Measurements from ENCODE around the gene SPINK6.

Gene SPINK6, protein sequence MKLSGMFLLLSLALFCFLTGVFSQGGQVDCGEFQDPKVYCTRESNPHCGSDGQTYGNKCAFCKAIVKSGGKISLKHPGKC

DNA sequence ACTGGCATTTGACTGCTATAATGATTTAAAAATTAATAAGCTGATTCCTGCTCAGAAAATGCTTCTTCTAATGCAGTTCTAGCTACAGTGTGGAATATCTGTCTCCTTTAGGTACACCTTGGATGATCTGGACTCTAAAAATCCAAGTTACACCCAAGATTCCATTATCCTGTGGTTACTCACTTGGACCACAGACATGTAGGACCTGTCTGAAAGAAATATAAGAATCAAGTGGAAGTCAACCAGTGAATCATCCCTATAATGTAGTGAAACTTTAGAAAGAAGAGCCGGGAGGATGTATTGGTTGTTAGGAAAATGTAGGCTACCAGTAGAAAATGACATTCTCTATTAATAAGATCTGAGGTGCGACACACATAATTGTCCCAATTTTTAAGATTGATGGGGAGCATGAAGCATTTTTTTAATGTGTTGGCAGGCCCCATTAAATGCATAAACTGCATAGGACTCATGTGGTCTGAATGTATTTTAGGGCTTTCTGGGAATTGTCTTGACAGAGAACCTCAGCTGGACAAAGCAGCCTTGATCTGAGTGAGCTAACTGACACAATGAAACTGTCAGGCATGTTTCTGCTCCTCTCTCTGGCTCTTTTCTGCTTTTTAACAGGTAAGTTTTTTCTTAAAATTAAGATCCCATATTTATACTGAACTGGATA is at the start of gene SPINK6:
Gene SPINK6 (plus strand): TSS at position 512 of the 673 bp plus-strand sequence. CDS start 55 bp downstream, at position 567.
- no peaks in the 10 kb centered on the region for H3K27me3 ChIP-seq (ENCODE audit: control insufficient read depth in 2 of 2, insufficient read depth in 2 of 2, low read length in 2 of 2)
- no peaks in the 10 kb centered on the region for H3K9me3 ChIP-seq (ENCODE audit: control insufficient read depth in 2 of 2, low read length in 2 of 2)
- H3K4me1 ChIP-seq (ENCODE audit: control insufficient read depth in 2 of 2, insufficient read depth in 2 of 2, low read length in 2 of 2), result no peaks in the 10 kb centered on the region
- no peak within 1 kb of the TSS for H3K4me3 ChIP-seq (ENCODE audit: low read length in 2 of 2)
- no peaks in the 10 kb centered on the region for H3K36me3 ChIP-seq (ENCODE audit: control insufficient read depth in 2 of 2, insufficient read depth in 2 of 2, low read length in 2 of 2)
- no peak within 1 kb of the TSS for H3K27ac ChIP-seq (ENCODE audit: low read depth in 2 of 2, low read length in 2 of 2)
- H3K9ac ChIP-seq (ENCODE audit: low read depth in 1 of 2, low read length in 2 of 2), result no peak within 1 kb of the TSS

DNA sequence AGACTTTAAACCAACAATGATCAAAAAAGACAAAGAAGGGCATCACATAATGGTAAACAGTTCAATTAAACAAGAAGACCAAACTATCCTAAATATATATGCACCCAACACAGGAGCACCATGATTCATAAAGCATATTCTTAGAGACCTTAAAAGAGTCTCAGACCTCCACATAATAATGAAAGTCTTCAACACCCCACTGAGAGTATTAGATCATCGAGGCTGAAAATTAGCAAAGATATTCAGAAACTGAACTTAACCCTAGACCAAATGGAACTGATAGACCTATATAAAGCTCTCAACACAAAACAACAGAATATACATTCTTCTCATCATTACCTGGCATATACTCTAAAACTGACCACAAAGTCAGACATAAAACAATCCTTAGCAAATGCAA is 46.2 kb upstream of the SPINK6 start:
- Histone ChIP-seq H3K4me1 (ENCODE audit: control insufficient read depth in 2 of 2, insufficient read depth in 2 of 2, low read length in 2 of 2) (no peaks in the 10 kb centered on the region), H3K27ac (ENCODE audit: low read depth in 2 of 2, low read length in 2 of 2) (no peak overlapping the region), H3K9me3 (ENCODE audit: control insufficient read depth in 2 of 2, low read length in 2 of 2) (no peaks in the 10 kb centered on the region), H3K4me3 (ENCODE audit: low read length in 2 of 2) (no peak overlapping the region), H3K27me3 (ENCODE audit: control insufficient read depth in 2 of 2, insufficient read depth in 2 of 2, low read length in 2 of 2) (no peaks in the 10 kb centered on the region), H3K9ac (ENCODE audit: low read depth in 1 of 2, low read length in 2 of 2) (no peak overlapping the region), H3K36me3 (ENCODE audit: control insufficient read depth in 2 of 2, insufficient read depth in 2 of 2, low read length in 2 of 2) (no peaks in the 10 kb centered on the region)

DNA sequence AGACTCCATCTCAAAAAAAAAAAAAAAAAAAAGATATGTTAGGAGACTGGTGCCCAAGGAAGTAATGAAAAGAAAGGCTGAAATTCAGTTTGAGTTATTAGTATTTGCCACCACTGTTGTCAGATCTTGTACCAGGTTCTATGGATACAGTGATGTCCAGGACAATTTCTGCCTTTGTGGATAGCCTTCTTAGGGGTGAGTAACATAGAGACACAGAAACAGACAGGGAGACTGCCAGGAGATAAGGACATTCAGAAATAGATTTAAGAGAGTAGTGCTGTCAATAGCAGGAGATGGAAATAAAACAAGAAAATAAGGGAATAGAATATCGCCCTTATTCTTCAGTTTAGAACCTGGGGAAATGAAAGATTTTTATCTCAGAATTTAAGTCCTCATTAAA is 40.8 kb upstream of the SPINK6 start:
- no peaks in the 10 kb centered on the region for H3K27me3 ChIP-seq (ENCODE audit: control insufficient read depth in 2 of 2, insufficient read depth in 2 of 2, low read length in 2 of 2)
- H3K4me3 ChIP-seq (ENCODE audit: low read length in 2 of 2), result no peak overlapping the region
- no peaks in the 10 kb centered on the region for H3K36me3 ChIP-seq (ENCODE audit: control insufficient read depth in 2 of 2, insufficient read depth in 2 of 2, low read length in 2 of 2)
- H3K4me1 ChIP-seq (ENCODE audit: control insufficient read depth in 2 of 2, insufficient read depth in 2 of 2, low read length in 2 of 2), result no peaks in the 10 kb centered on the region
- H3K27ac ChIP-seq (ENCODE audit: low read depth in 2 of 2, low read length in 2 of 2), result no peak overlapping the region
- H3K9ac ChIP-seq (ENCODE audit: low read depth in 1 of 2, low read length in 2 of 2), result no peak overlapping the region
- H3K9me3 ChIP-seq (ENCODE audit: control insufficient read depth in 2 of 2, low read length in 2 of 2), result no peaks in the 10 kb centered on the region

DNA sequence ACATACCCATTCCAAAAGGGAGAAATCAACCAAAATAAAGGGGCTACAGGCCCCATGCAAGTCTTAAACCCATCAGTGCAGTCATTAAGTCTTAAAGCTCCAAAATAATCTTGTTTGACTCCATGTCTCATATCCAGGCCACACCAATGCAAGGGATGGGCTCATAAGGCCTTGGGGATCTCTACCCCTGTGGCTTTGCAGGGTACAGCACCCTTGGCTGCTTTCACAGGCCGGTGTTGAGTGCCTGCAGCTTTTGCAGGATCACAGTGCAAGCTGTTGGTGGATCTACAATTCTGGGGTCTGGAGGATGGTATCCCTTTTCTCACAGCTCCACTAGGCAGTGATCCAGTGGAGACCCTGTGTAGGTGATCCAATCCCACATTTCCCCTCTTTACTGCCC is 39.5 kb upstream of the SPINK6 start:
- H3K4me3 ChIP-seq (ENCODE audit: low read length in 2 of 2), result no peak overlapping the region
- H3K4me1 ChIP-seq (ENCODE audit: control insufficient read depth in 2 of 2, insufficient read depth in 2 of 2, low read length in 2 of 2), result no peaks in the 10 kb centered on the region
- H3K27ac ChIP-seq (ENCODE audit: low read depth in 2 of 2, low read length in 2 of 2), result no peak overlapping the region
- H3K9me3 ChIP-seq (ENCODE audit: control insufficient read depth in 2 of 2, low read length in 2 of 2), result no peaks in the 10 kb centered on the region
- no peaks in the 10 kb centered on the region for H3K36me3 ChIP-seq (ENCODE audit: control insufficient read depth in 2 of 2, insufficient read depth in 2 of 2, low read length in 2 of 2)
- H3K27me3 ChIP-seq (ENCODE audit: control insufficient read depth in 2 of 2, insufficient read depth in 2 of 2, low read length in 2 of 2), result no peaks in the 10 kb centered on the region
- no peak overlapping the region for H3K9ac ChIP-seq (ENCODE audit: low read depth in 1 of 2, low read length in 2 of 2)

DNA sequence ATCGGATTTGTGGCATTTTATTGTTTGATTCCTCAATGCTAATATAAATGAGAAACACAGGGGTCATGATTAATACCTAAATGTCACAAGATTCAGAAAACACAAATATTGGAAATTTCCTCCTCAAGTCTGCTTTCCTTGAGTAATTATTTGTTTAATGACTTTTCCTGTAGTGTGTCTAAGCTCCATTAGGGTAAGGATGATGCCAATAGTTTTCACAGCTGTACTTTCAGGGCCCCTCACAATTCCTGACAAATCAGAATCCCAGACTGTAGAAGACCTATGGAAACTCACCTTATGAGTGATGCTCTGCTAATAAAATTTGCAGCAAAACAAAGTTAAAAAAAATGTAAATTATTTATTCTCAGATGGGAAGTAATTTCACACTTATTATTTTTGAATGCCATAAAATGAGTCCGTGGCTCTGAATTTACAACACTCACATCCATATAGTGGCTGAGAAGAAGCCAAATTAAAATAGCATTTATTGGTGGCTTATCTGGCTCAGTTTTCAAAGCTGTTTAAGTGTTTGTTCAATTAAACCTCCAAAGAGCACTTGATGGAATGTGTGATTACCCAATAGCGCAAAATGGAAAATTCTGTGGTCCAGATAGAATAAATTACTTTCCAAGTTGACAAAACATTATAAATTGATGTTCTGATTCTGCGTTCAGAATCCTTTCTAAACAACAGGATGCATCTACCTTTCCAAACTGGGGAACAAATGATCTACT is 36.1 kb upstream of the SPINK6 start:
- Histone ChIP-seq H3K9ac (ENCODE audit: low read depth in 1 of 2, low read length in 2 of 2) (no peak overlapping the region), H3K27me3 (ENCODE audit: control insufficient read depth in 2 of 2, insufficient read depth in 2 of 2, low read length in 2 of 2) (no peaks in the 10 kb centered on the region), H3K4me1 (ENCODE audit: control insufficient read depth in 2 of 2, insufficient read depth in 2 of 2, low read length in 2 of 2) (no peaks in the 10 kb centered on the region), H3K27ac (ENCODE audit: low read depth in 2 of 2, low read length in 2 of 2) (no peak overlapping the region), H3K36me3 (ENCODE audit: control insufficient read depth in 2 of 2, insufficient read depth in 2 of 2, low read length in 2 of 2) (no peaks in the 10 kb centered on the region), H3K4me3 (ENCODE audit: low read length in 2 of 2) (no peak overlapping the region), H3K9me3 (ENCODE audit: control insufficient read depth in 2 of 2, low read length in 2 of 2) (no peaks in the 10 kb centered on the region)

DNA sequence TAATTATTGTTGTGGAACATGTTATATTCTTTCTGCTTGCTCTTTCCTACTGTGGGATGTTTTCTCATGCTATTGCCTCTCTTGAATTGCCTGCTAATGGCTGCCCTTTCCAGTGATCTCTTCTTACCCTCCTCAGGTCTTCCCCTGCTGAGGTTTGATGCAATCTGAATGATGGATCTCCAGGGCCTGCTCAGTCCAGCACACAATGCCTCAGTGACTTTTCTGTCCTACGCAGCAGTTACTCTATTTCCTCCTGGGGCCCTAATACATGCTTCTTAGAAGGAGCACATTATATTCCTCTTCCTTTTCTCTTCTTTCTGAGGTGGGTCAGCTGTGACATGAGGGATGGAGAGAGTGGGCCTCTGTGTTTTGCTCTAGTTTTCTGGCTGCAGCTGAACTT is 34.6 kb upstream of the SPINK6 start, which contains the start of gene SPINK14:
Gene SPINK14 (plus strand): TSS at position 301 of the 400 bp plus-strand sequence. CDS start 1,187 bp downstream, outside the sequence.
- Histone ChIP-seq H3K27ac (ENCODE audit: low read depth in 2 of 2, low read length in 2 of 2) (no peak within 1 kb of the TSS), H3K9me3 (ENCODE audit: control insufficient read depth in 2 of 2, low read length in 2 of 2) (no peaks in the 10 kb centered on the region), H3K4me1 (ENCODE audit: control insufficient read depth in 2 of 2, insufficient read depth in 2 of 2, low read length in 2 of 2) (no peaks in the 10 kb centered on the region), H3K36me3 (ENCODE audit: control insufficient read depth in 2 of 2, insufficient read depth in 2 of 2, low read length in 2 of 2) (no peaks in the 10 kb centered on the region), H3K27me3 (ENCODE audit: control insufficient read depth in 2 of 2, insufficient read depth in 2 of 2, low read length in 2 of 2) (no peaks in the 10 kb centered on the region), H3K4me3 (ENCODE audit: low read length in 2 of 2) (no peak within 1 kb of the TSS), H3K9ac (ENCODE audit: low read depth in 1 of 2, low read length in 2 of 2) (no peak within 1 kb of the TSS)

DNA sequence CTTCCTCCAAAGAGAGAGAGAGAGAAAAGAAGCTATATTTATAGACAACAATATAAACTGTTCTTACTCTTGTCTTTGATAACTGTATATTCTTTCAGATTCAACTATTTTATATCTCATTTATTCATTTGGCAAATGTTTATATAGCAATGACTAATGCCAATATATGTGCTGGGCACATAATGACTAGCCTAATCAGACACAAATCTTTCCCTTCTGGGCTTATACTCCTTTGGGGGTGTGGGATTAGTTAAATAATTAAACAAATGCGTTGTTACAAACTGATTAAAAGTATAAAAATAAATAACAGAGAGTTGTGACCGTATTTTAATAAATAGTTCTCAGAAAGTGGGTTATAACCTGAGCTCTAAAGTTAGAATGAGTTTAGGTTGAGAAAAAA is 30.5 kb upstream of the SPINK6 start:
- Histone ChIP-seq H3K4me1 (ENCODE audit: control insufficient read depth in 2 of 2, insufficient read depth in 2 of 2, low read length in 2 of 2) (no peaks in the 10 kb centered on the region), H3K27ac (ENCODE audit: low read depth in 2 of 2, low read length in 2 of 2) (no peak overlapping the region), H3K4me3 (ENCODE audit: low read length in 2 of 2) (no peak overlapping the region), H3K9ac (ENCODE audit: low read depth in 1 of 2, low read length in 2 of 2) (no peak overlapping the region), H3K27me3 (ENCODE audit: control insufficient read depth in 2 of 2, insufficient read depth in 2 of 2, low read length in 2 of 2) (no peaks in the 10 kb centered on the region), H3K9me3 (ENCODE audit: control insufficient read depth in 2 of 2, low read length in 2 of 2) (no peaks in the 10 kb centered on the region), H3K36me3 (ENCODE audit: control insufficient read depth in 2 of 2, insufficient read depth in 2 of 2, low read length in 2 of 2) (no peaks in the 10 kb centered on the region)

DNA sequence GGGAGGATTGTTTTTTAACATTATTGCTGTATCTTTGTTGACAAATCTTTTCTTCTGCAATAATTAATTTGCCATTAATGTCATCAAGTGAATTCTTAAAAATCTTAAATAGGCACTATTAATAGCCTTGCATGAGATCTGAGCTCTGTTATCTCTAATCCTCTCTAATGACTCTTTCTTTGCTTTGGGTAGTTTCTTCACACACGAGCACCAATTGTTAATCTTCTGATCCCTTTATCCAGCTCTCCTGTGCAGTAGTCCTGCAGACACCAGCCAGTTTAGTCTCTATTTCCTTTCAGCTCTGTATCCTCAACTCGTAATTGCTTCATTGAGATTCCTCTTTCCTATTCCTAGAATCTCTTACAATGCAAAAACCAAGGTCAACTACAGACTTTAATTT is 26.4 kb upstream of the SPINK6 start:
- Histone ChIP-seq H3K36me3 (ENCODE audit: control insufficient read depth in 2 of 2, insufficient read depth in 2 of 2, low read length in 2 of 2) (no peaks in the 10 kb centered on the region), H3K9me3 (ENCODE audit: control insufficient read depth in 2 of 2, low read length in 2 of 2) (no peaks in the 10 kb centered on the region), H3K27me3 (ENCODE audit: control insufficient read depth in 2 of 2, insufficient read depth in 2 of 2, low read length in 2 of 2) (no peaks in the 10 kb centered on the region), H3K9ac (ENCODE audit: low read depth in 1 of 2, low read length in 2 of 2) (no peak overlapping the region), H3K4me3 (ENCODE audit: low read length in 2 of 2) (no peak overlapping the region), H3K4me1 (ENCODE audit: control insufficient read depth in 2 of 2, insufficient read depth in 2 of 2, low read length in 2 of 2) (no peaks in the 10 kb centered on the region), H3K27ac (ENCODE audit: low read depth in 2 of 2, low read length in 2 of 2) (no peak overlapping the region)

DNA sequence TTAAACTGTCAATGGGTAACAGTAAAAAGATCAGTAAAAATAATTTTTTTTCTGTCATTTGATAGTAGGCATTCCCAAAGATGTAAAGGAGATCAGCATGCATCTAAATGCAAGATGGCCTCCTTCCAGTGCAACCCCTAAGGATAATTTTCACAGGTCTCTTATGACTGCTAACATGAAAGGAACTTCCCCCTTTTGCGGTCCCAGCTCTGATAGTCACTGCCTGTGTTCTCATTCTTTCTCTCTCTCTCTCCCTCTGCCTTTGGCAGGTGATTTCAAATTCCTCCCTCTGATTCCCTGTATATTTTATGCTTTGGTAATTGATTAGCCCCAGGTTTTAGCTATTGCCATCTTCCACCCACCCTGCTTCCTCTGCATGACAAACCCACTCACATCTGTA is 25.6 kb upstream of the SPINK6 start:
- H3K9ac ChIP-seq (ENCODE audit: low read depth in 1 of 2, low read length in 2 of 2), result no peak overlapping the region
- no peaks in the 10 kb centered on the region for H3K27me3 ChIP-seq (ENCODE audit: control insufficient read depth in 2 of 2, insufficient read depth in 2 of 2, low read length in 2 of 2)
- H3K9me3 ChIP-seq (ENCODE audit: control insufficient read depth in 2 of 2, low read length in 2 of 2), result no peaks in the 10 kb centered on the region
- no peak overlapping the region for H3K27ac ChIP-seq (ENCODE audit: low read depth in 2 of 2, low read length in 2 of 2)
- no peaks in the 10 kb centered on the region for H3K36me3 ChIP-seq (ENCODE audit: control insufficient read depth in 2 of 2, insufficient read depth in 2 of 2, low read length in 2 of 2)
- no peak overlapping the region for H3K4me3 ChIP-seq (ENCODE audit: low read length in 2 of 2)
- no peaks in the 10 kb centered on the region for H3K4me1 ChIP-seq (ENCODE audit: control insufficient read depth in 2 of 2, insufficient read depth in 2 of 2, low read length in 2 of 2)

DNA sequence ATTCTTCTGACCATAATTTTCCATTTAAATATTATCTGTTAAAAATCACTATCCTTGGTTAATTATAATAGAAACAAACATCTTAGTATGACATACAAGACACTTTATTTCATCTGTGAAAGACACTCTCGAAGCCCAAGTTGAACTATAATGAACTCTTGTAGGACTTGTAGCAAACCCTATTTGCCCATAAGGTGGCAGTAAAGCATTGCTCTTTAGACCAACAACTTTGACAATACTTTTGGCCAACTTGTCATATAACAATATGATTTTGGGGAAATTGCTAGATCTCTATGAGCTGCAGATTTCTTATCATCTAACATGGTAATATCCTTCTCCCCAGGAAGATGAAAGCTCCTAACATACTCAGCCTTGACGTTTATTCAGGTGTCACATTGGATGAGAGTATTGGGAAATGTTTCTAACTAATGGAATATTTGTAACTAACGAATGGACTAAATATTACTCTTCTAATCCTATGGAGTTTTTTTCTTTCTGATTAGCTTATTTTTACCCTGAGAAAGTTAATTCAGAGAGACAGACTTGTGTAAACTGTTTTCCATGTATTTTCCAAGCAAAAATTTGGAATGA is 23.5 kb upstream of the SPINK6 start:
- Histone ChIP-seq H3K9ac (ENCODE audit: low read depth in 1 of 2, low read length in 2 of 2) (no peak overlapping the region), H3K9me3 (ENCODE audit: control insufficient read depth in 2 of 2, low read length in 2 of 2) (no peaks in the 10 kb centered on the region), H3K36me3 (ENCODE audit: control insufficient read depth in 2 of 2, insufficient read depth in 2 of 2, low read length in 2 of 2) (no peaks in the 10 kb centered on the region), H3K4me1 (ENCODE audit: control insufficient read depth in 2 of 2, insufficient read depth in 2 of 2, low read length in 2 of 2) (no peaks in the 10 kb centered on the region), H3K27ac (ENCODE audit: low read depth in 2 of 2, low read length in 2 of 2) (no peak overlapping the region), H3K4me3 (ENCODE audit: low read length in 2 of 2) (no peak overlapping the region), H3K27me3 (ENCODE audit: control insufficient read depth in 2 of 2, insufficient read depth in 2 of 2, low read length in 2 of 2) (no peaks in the 10 kb centered on the region)
